Epithelial cell of prostate (primary cell): ENCODE measurements around the gene ESF1.
"Not testable (repeated sequence)": the region's sequence is repeated elsewhere in the genome, so short reads cannot be mapped to it uniquely, and the experiment has no call there.

Experiments
- DNase-seq: peaks from one replicate; pipeline ENCODE4 v3.0.0-alpha.2; 2011; ENCODE audit warnings: low read depth, low spot score
- H3K27ac ChIP-seq: fragments of 450-650 bp; 2 replicates; pipeline ENCODE4 v1.5.1; 2017; ENCODE audit warnings: mild to moderate bottlenecking

Gene ESF1

DNA sequence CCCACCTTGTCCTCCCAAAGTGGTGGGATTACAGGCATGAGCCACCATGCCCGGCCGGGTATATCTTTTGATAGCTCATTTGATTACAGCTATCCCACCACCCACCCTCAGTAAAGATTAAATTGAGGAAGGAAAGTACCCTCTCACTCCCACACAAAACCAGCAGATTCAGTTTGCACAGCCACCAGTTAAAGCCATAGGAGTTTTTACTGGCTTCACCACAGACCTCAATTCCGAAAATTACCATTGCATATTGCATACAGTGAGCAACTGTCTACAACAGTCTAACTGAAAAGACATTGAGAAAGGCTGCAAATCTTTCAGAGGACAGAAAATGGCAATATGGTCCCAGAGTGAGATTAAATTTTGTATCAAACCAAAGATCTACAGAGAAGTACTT lies 34.9 kb downstream of the ESF1 start:
- H3K27ac ChIP-seq, result no peak overlapping the region
- no peak for DNase-seq

DNA sequence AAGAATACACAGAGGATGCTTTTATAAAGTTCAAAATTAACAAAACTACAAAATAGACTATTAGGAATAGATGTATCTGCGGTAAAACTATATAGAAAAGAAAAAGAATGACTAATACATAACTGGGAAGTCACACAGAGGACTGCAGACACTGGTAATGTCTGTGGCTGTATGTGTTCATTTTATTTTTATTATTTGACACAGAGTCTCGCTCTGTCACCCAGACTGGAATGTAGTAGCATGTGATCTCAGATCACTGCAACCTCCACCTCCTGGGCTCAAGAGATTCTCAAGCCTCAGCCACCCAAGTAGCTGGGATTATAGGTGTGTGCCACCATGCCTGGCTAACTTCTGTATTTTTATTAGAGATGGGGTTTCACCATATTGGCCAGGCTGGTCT lies 38.9 kb downstream of the ESF1 start:
- no peak for DNase-seq
- H3K27ac ChIP-seq, result no peak overlapping the region

- no peak for DNase-seq
- no peak overlapping the region for H3K27ac ChIP-seq
Measured at GRCh38 chr20:13744352-13744751, 40.4 kb downstream of the ESF1 start.

GRCh38 chr20:13741879-13742278 lies 42.8 kb downstream of the ESF1 start:
- no peak for DNase-seq

GRCh38 chr20:13739731-13740649 lies 44.7 kb downstream of the ESF1 start:
- no peak for DNase-seq
- no peak overlapping the region for H3K27ac ChIP-seq

More at GRCh38 chr20:13741879-13742278, 42.8 kb downstream of the ESF1 start:
- H3K27ac ChIP-seq, result no peak overlapping the region

- H3K27ac ChIP-seq, DNase-seq: not testable (repeated sequence)
Measured at GRCh38 chr20:13738187-13738586, 46.5 kb downstream of the ESF1 start.

DNA sequence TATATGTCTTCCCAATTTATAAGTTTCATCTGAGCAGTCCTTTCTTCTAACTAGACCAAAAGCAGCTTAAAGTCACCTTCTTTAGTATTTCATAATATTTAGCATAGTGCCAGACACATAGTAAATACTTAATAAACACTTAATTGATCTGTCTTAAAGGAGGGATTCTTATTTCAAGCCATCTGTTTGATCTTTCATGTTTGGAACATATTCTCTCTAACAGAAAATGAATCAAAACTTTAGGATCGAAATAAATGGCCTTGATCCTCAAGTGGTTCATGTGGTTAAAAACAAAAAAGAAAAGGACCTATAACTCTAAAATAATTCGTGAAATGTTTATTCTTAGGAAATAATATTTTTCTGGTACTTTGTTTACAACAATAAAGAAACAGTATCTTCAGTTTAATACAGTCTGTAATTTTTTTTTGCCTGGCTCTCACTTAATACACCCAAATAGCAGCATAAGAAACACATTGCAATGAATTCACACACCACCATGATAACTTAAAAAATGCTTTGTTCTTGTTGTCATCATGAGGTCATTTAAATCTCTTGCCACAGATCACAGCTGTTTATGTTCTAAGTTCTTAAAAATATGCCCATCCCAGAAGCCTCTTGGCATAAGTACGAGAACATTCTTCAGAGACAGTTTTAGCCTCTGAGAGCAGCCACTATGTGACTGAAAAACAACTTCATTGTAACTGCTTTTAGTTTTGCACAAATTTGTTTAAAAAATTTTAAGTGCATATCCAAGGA lies 48.1 kb downstream of the ESF1 start:
- no peak for DNase-seq
- no peak overlapping the region for H3K27ac ChIP-seq

DNA sequence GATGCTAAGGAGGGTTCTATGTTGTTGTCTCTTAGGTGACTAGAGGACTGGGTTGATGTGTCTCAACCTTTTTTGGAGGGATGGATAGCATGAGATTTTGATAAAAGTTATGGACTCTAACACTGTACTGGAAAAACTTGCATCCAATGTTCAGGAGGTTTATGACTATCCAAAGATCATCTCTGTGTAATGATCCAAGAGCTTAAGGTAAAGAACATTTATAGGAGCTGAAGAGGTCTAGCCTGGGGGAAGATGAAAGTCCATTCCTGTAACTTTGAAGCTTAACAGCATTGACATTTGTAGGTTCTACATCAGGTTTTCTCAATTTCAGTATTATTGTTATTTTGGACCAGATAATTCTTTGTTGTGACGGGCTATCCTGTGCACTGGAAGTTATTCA lies 48.9 kb downstream of the ESF1 start:
- no peak for DNase-seq
- H3K27ac ChIP-seq, result no peak overlapping the region

DNA sequence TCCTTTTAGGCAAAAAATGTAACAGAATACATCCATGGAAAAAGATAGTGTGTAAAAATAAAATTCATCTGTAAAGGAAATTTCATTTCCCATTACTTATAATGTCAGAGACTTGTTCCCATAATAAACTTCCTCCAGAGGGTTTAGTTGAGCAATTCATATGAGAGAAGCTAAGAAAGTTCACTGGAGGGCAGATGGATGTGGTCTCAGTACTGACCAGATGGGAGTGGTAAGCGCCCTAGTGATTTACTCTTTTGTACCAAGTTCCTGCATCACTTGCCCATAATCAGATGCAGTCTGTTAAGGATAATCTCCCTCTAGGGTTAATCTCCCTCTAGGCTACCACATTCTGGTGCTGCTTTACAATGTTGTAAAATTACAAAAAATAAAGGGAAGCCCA lies 61.7 kb downstream of the ESF1 start:
- H3K27ac ChIP-seq, result no peak overlapping the region
- no peak for DNase-seq

- no peak overlapping the region for H3K27ac ChIP-seq
- DNase-seq, result no peak
Measured at GRCh38 chr20:13718171-13718570, 66.5 kb downstream of the ESF1 start.

DNA sequence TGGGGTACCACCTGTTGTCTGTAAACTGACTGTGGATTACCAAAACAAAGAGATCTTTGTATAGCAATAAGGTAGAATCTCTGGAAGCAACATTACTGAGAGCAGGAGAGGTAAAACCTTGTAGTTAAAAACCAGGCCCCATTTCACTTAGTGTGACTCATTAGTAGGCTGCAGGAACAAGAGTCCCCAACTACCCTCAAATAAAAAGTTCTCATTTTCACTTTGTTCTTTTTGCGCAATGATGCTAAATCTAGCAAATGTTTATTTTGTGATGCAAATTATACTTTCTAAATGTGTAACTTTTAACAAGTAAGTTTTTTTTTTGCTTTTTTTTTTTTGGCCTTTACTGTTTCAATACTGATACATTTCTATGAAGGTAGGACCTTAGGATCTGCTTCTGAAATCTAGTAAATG lies 67.1 kb downstream of the ESF1 start:
- DNase-seq, result no peak
- H3K27ac ChIP-seq, result no peak overlapping the region

DNA sequence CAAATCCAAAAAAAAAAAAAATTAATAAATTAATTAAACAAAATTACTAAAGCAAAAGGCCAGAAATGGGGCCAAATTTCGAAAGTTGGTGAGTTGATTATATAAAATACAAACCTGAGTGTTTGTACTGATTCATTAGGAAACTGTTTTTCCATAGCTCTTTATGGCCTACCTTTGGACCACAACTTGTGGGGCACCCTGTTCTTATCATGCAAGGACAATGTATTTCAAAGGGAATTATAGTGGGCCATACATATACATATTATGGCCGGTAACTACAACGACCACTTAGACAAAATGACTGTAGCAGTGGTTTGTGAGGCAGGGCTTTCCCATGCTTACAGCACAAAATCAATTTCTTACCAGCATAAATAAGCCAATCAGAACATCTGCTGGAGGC lies 69.5 kb downstream of the ESF1 start:
- H3K27ac ChIP-seq, result no peak overlapping the region
- DNase-seq, result no peak

DNA sequence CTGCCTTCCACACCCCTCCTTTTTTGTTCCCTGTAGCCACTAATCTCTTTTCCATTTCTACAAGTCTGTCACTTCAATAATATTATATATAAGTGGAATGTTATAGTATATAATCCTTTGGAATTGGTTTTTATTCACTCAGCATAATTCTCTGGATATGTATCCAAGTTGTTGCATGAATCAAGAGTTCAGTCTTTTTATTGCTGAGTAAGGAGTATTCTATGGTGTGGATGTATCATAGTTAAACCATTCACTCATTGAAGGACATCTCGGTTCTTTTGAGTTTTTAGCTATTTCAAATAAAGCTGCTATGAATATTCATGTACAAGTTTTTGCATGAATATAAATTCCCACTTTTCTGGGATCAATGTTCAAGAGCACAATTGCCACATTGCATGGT lies 76.5 kb downstream of the ESF1 start:
- no peak overlapping the region for H3K27ac ChIP-seq
- no peak for DNase-seq

DNA sequence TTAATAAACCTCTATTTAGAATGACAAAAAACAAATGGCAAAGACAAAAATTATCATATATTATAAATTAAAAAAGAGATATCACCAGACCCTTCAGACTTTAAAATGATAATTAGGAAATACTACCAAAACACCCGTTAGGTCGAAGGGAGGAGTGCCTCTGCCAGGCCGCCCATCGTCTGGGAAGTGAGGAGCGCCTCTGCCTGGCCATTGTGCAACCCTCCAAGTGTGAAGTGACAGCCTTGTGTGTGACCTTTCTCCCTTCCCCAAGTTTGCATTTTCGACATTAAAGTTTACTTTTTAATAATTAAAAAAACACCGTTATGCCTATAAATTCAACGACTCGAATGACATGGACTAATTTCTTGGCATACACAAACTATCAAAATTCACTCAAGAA lies 81.5 kb downstream of the ESF1 start:
- H3K27ac ChIP-seq, result no peak overlapping the region
- DNase-seq, result no peak

DNA sequence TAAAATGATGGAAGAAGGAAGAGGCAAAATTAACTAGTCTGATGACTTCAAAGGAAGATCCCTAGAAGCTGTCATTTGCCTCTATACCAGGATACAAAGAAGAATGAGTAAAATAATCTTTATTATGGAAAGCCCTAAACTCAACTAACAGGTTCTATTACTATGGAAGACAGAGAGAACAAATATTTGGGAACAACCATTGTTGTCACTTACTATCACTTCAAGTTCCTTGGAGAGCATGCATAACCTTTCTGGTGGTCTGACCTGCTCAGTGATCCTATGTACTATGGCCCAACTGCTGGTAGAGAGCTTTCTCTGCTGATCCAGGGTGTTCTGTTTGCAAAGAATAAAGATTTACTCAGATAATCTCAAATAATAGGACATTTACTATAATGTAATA lies 83.2 kb downstream of the ESF1 start:
- no peak overlapping the region for H3K27ac ChIP-seq
- DNase-seq, result no peak

- DNase-seq, result no peak
- no peak overlapping the region for H3K27ac ChIP-seq
Measured at GRCh38 chr20:13700761-13701160, 84.0 kb downstream of the ESF1 start.

DNA sequence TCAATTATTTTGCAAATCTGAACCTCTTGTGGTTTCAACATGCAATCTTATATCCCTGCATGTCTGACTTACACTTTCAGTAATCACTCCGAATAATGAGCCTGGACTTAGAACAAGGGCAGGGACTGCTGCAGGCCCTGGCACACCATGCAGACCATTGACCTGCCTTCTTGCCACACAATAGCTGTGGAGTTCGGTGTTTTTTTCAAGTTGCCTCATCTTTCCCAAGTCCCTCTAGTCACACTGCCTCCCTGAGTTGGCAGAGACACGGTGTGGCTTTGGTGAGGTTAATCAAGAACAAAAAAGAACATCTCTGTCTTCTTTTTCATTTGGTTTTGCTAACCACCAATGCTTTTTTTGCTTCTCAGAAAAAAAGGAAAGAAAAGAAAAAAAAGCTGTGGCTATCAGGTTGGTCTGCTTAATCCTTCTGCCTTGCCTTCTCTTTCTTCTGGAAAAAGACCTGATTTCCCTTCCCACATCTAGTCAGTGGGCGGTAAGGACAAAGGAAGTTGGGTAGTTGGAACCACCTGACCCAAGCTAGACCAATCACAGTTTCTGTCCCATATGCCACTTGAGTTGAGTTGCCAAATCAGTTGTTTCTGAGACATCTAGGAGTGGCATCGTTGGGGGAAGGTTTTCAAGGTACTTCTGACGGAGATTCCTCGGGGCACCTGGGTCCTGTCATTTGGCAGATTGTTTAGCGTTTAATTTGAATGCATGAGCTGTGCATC lies 90.1 kb downstream of the ESF1 start:
- no peak for DNase-seq
- H3K27ac ChIP-seq, result no peak overlapping the region

DNA sequence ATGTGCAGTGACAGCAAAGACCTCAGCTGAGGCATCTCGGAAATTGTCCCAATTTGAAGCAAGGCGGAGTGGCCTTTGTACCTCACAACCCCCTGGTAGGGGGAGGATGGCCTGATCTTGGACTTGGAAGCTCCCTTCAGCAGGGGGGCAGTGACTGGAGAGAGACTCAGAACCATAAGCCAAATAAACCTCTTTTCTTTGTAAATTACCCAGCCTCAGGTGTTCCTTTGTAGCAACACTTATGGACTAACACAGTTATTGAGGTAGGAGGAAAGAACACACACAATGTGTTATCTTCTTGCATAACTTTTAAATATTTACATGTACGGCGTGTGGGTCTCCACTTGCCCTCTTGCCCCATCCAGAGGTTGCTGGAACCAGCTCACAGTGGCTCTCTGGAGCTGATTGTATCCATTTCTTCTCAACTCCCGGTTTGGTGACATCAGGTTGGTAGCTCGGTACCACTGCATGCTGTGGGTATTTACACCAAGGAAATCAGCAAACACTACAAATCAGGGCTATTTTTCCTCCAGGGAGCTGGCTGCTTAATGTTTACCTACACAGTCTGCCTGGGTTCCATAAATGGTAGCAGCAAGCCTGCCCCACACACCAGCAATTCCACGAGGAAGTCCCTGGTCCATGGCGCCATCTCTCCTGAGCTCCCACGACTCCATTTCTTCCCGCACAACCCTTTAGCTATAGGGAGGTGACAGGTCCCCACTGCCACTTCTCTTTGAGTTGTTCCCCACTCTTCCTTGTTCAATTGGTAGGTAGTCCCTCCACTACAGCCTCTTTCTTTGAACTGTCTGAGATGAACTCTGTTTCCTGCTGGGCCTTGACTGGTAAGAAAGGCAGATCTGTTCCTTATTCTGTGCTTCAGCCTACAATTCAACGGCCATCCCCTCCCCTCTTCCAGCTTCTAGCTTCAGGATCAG lies 91.7 kb downstream of the ESF1 start:
- H3K27ac ChIP-seq, result no peak overlapping the region
- no peak for DNase-seq

GRCh38 chr20:13690943-13691342 lies 93.8 kb downstream of the ESF1 start:
- no peak overlapping the region for H3K27ac ChIP-seq
- no peak for DNase-seq

DNA sequence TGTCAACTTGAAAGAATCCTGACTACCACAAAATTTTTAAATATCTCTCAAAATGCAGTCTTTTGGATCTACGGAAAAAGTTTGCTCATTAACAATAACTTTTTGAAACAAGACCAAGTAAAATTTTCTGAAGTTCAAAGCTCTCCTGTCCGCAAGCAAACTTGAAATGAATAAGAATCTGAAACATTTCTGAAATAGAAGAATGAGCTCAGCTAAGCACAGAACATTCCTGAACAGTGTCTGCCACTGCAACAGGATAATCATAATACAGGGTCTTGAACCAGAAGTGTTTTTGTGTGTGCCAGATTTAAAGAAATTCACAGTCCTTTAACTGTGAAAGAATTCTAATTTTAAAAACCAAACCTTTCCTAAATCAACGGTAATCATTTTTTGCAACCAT lies 96.9 kb downstream of the ESF1 start:
- H3K27ac ChIP-seq, result no peak overlapping the region
- DNase-seq, result no peak
